ENCODE data around the gene GTF2A1.

GRCh38 chr14:81129242-81129641 is 91.5 kb downstream of the GTF2A1 start:
- TF ChIP-seq EZH2 (optimal IDR thresholded peaks at IDR 0.05; ENCODE audit: low read depth, low read length) (no peak), CTCF (IDR thresholded peaks at IDR 0.05; ENCODE audit: low read length) (no peak), EZH2phosphoT487 (IDR thresholded peaks at IDR 0.05; ENCODE audit: low read length) (no peak)

Data from MM.1S (cell line).